ENCODE results near the gene ZNF708. TPM values are rescaled to one million over a fixed set of nuclear protein-coding genes. Genes with fewer than 3 reads are reported as not detected.

The ZNF708 gene
- total RNA-seq, 4 donors from 2014 or later = 12.1 to 15.0 (median 14.3) TPM

- no peak for TF ChIP-seq CTCF (IDR thresholded peaks at IDR 0.05; ENCODE audit: low read depth)
These were observed 59.4 kb downstream of the ZNF708 start for GRCh38 chr19:21269813-21270212.

GRCh38 chr19:21264891-21265290, 64.3 kb downstream of the ZNF708 start:
- no peak for TF ChIP-seq CTCF (IDR thresholded peaks at IDR 0.05; ENCODE audit: low read depth)

- TF ChIP-seq CTCF (IDR thresholded peaks at IDR 0.05; ENCODE audit: low read depth) = no peak
These were observed 64.8 kb downstream of the ZNF708 start for GRCh38 chr19:21264416-21264815.

GRCh38 chr19:21260164-21260847, 68.9 kb downstream of the ZNF708 start:
- TF ChIP-seq CTCF (IDR thresholded peaks at IDR 0.05; ENCODE audit: low read depth) = no peak

GRCh38 chr19:21256722-21257121, 72.5 kb downstream of the ZNF708 start:
- TF ChIP-seq CTCF (IDR thresholded peaks at IDR 0.05; ENCODE audit: low read depth) = no peak

Other genes starting within 250 kb of the ZNF708 start
- gene ZNF714, start 247.2 kb downstream of the ZNF708 start, total RNA-seq = 10 to 100 TPM in 1 of 4 donors, 1 to 10 TPM in 3; 7.1 to 11.5 (median 8.1) TPM
- gene ZNF431, start 187.4 kb downstream of the ZNF708 start, total RNA-seq = 10 to 100 TPM in 3 of 4 donors, 1 to 10 TPM in 1; 9.4 to 20.0 (median 15.1) TPM
- 1 to 10 TPM; 4.7 to 6.0 (median 5.1) TPM for gene ZNF738, start 29.6 kb upstream of the ZNF708 start, total RNA-seq
- 10 to 100 TPM; 30.2 to 41.9 (median 34.9) TPM for gene ZNF493, start 67.7 kb upstream of the ZNF708 start, total RNA-seq
- gene ZNF429, start 176.2 kb upstream of the ZNF708 start, total RNA-seq = 10 to 100 TPM in 3 of 4 donors, 1 to 10 TPM in 1; 6.8 to 15.9 (median 13.2) TPM